ENCODE measurements around the gene FLVCR2. TPM values are rescaled to one million over a fixed set of nuclear protein-coding genes. Genes with fewer than 3 reads are reported as not detected.

The FLVCR2 gene
- total RNA-seq, 1 experiment from 2014 or later, result 7.0 TPM

DNA sequence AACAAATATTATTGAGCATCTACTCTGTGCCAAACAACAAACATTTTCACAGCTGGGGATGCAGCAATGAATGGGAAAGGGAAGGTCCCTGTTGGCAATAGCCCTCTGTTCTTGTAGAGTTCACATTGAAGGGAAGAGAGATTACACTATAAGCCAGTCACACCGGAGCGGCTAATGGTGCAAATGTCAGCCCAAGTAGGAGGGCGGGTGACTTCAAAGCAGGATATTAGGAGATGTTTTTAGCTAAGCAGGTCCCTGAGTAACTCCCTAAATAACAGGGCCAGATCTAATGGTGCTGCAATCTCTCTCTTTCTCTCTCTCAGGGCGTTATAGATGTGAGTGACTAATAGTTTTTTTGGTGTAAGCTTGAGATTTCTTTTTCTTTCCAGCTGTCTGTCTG is 30.7 kb downstream of the FLVCR2 start:
- DNase-seq (ENCODE audit: low read depth), result no peak
- in situ Hi-C loops (cut with HindIII; ENCODE audit: low pct_unique_long_range_greater_than_20kb, low sequenced_read_pairs), result no loop called here

- no peak for DNase-seq (ENCODE audit: low read depth)
- in situ Hi-C loops (cut with HindIII; ENCODE audit: low pct_unique_long_range_greater_than_20kb, low sequenced_read_pairs), result no loop called here
Measured at GRCh38 chr14:75609606-75610475, 31.4 kb downstream of the FLVCR2 start.

DNA sequence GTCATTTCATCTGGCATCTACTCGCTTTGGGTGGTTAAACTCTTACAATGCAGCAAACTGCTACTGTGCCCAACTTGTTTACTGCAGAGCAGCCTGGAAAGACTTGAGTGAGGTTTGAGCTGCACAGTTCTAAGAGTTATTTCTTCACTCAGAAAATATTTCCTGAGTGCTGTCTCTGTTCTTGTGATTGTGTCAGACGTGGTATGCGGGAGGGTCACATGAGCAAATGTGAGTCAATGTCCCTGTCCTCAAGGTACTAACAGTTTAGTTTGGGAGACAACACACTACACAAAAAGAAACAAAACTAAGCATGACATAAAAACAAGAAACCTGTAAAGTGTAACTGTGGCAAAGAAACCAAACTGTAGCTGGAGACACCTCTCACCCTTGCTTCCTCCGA is 32.4 kb downstream of the FLVCR2 start:
- in situ Hi-C loops (cut with HindIII; ENCODE audit: low pct_unique_long_range_greater_than_20kb, low sequenced_read_pairs), result no loop called here
- no peak for DNase-seq (ENCODE audit: low read depth)

DNA sequence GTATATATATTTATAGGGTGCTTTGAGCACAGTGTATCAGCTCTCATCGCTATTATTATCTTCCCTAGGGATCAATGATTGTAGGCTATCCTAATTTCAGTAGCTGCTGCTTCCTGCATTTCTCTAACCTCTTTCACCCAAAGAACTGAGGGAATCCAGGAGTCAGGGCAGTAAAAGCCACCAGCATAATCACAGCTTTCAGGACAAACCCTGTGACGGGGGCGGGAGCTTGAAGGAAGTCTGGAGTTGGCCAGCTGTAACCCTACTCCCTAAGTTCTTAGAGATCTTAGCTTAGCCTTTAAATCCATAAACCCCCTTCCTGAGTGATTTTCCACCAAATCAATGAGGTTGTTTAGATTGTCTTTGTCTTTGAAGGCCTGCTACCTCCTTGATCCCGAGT is 33.7 kb downstream of the FLVCR2 start:
- in situ Hi-C loops (cut with HindIII; ENCODE audit: low pct_unique_long_range_greater_than_20kb, low sequenced_read_pairs), result no loop called here
- no peak for DNase-seq (ENCODE audit: low read depth)

DNA sequence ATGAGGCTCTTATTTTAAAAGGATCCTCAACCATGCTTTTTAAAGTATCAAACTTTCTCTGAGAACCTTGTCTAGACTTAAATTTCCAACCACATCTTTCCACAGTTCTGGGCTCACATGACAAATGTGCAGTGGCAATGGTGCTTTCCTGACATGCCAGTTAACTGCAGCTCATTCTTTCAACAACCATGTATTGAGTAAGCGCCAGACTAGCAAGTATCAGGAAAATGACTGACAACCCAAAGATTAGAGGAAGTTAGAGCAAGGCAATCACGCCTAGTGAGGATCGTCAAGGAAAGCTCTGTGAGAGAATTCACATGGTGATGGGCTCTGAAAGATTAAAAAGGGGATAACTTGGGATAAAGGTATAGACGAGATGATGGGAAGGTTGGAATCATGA is 35.8 kb downstream of the FLVCR2 start:
- in situ Hi-C loops (cut with HindIII; ENCODE audit: low pct_unique_long_range_greater_than_20kb, low sequenced_read_pairs), result no loop called here
- no peak for DNase-seq (ENCODE audit: low read depth)

DNA sequence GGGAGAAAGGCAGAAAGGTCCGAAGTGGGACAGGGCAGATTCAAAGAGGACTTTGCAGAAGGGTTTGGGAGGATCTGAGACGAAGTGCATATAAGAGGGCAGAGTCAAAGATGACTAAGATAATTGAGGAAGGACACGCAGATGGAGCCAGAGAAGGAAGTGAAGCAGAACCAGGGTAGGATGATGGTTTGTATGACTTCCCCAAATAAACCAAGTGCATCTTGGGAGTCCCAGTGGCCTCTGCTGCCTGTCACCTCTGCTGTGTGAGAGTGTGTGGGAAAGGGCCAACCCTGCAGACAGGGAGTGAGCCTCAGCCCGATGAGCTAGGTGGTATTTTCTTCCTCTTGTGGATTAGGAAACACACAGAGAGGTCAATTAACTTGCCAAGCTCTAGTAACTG is 36.8 kb downstream of the FLVCR2 start:
- DNase-seq (ENCODE audit: low read depth), result no peak
- in situ Hi-C loops (cut with HindIII; ENCODE audit: low pct_unique_long_range_greater_than_20kb, low sequenced_read_pairs), result no loop called here

DNA sequence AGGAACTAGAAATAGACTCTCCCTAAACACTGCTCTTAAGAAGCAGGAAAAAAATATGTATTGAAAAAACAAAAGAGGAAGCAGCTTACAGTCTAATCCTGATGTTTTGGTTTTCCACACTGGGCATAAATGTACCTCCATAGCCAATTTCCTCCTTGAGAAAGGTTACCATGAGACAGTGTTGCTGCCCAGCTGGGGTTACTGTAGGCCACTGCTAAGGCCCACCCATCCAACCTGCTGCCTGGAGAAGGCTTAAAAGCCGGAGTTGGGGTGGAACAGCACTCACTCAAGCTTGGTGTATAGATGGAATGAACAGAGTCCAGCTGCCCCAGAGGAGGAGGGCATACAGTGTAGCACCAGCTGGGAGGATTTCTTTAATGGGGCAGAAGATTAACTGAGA is 41.1 kb downstream of the FLVCR2 start:
- in situ Hi-C loops (cut with HindIII; ENCODE audit: low pct_unique_long_range_greater_than_20kb, low sequenced_read_pairs), result no loop called here
- DNase-seq (ENCODE audit: low read depth), result no peak

DNA sequence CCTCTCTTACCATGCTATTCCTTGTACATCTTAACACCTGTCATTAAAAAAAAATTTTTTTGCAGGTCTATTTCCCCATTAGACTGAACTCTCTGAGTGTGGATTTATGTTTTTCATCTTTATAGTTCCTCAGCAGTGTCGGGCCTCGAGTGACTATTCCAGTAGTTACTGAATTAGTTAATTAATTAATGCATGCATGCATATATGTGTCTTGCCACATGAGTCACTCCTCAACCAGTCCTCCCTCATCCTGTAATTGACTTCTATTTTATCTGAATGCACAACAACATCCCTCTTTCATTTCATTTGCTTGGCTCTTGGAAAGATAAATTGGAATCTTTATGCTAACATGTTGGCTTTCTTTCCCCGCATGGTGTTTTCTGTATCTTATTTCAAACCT is 46.6 kb downstream of the FLVCR2 start:
- DNase-seq (ENCODE audit: low read depth), result no peak
- in situ Hi-C loops (cut with HindIII; ENCODE audit: low pct_unique_long_range_greater_than_20kb, low sequenced_read_pairs), result no loop called here

GRCh38 chr14:75626396-75626795 is 48.0 kb downstream of the FLVCR2 start:
- in situ Hi-C loops (cut with HindIII; ENCODE audit: low pct_unique_long_range_greater_than_20kb, low sequenced_read_pairs), result no loop called here
- DNase-seq (ENCODE audit: low read depth), result no peak

DNA sequence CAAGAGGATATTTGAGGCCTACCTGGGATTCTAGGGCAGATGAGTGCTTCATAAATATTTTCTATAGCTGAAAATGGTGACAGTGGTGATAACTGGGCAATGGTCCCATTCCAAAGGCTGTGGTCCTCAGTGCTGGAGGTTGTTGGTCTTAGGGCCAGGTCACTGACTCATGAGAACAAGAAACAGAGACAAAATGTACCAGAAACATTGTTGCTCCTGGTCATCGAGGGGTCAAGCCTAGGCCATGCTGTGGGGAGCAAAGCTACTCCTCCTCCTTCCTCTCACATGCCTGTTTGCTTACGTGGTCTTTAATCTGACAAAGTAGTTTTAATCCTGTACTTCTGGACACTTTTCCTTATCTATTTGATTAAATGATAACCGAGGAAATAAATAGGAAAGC is 48.4 kb downstream of the FLVCR2 start:
- no peak for DNase-seq (ENCODE audit: low read depth)
- in situ Hi-C loops (cut with HindIII; ENCODE audit: low pct_unique_long_range_greater_than_20kb, low sequenced_read_pairs), result no loop called here

DNA sequence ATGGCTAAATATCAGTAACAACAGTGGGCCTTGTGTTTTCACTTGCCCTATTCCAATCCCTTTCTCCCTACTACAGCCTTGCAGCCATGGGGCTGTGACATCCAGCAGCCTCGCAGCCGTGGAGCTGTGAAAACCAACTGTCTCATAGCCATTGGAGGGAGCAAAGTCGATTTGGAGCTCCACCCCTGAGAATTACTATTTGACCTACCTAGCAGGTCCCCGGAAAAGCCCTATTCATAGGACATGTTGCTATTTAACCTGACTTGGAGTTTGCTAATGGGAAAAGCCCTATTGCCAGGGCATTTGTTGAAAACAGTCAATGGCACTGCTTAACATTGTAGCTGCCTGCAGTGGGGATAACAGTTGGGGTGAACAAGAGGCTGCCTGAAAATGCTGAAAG is 49.0 kb downstream of the FLVCR2 start:
- in situ Hi-C loops (cut with HindIII; ENCODE audit: low pct_unique_long_range_greater_than_20kb, low sequenced_read_pairs), result no loop called here

GRCh38 chr14:75628816-75629215 is 50.4 kb downstream of the FLVCR2 start:
- no peak for DNase-seq (ENCODE audit: low read depth)
- in situ Hi-C loops (cut with HindIII; ENCODE audit: low pct_unique_long_range_greater_than_20kb, low sequenced_read_pairs), result no loop called here

More for the DNA sequence above, 49.0 kb downstream of the FLVCR2 start:
- no peak for DNase-seq (ENCODE audit: low read depth)

- in situ Hi-C loops (cut with HindIII; ENCODE audit: low pct_unique_long_range_greater_than_20kb, low sequenced_read_pairs), result no loop called here
- DNase-seq (ENCODE audit: low read depth), result no peak
Measured at GRCh38 chr14:75630695-75631452, 52.5 kb downstream of the FLVCR2 start.

- DNase-seq (ENCODE audit: low read depth), result no peak
Measured at GRCh38 chr14:75631453-75631831, 53.0 kb downstream of the FLVCR2 start.

GRCh38 chr14:75634848-75635247 is 56.4 kb downstream of the FLVCR2 start:
- in situ Hi-C loops (cut with HindIII; ENCODE audit: low pct_unique_long_range_greater_than_20kb, low sequenced_read_pairs), result no loop called here
- no peak for DNase-seq (ENCODE audit: low read depth)

More at GRCh38 chr14:75631453-75631831, 53.0 kb downstream of the FLVCR2 start:
- in situ Hi-C loops (cut with HindIII; ENCODE audit: low pct_unique_long_range_greater_than_20kb, low sequenced_read_pairs), result no loop called here

DNA sequence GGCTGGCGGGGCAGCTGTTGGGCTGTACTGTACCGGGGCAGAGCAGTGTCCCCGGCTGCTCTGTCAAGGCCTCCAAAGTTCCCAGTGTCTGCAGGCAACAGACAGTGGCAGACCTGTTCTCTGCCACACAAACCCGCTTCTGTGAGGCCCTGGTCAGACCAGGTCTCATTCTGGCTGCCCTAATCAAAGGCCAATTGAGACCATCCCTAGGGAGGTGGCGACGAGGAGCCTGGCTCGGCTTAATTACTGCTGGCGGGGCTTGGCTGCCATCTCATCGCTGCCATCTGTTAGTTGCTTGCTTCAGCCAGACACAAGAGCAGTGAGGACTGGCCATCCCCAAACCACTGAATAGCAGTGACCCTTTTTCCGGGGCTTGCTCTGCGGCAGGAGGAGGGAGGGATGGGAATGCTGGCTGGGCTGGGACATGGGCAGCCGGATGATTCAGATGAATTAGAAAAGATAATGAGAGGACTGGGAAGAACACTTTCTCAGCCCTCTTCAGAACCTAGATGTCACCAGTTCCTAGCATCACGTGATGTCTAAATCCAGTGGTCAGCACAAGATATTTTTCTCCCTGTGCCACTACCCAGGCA is 57.8 kb downstream of the FLVCR2 start:
- no peak for DNase-seq (ENCODE audit: low read depth)
- in situ Hi-C loops (cut with HindIII; ENCODE audit: low pct_unique_long_range_greater_than_20kb, low sequenced_read_pairs), result no loop called here

GRCh38 chr14:75640876-75641275 is 62.5 kb downstream of the FLVCR2 start:
- in situ Hi-C loops (cut with HindIII; ENCODE audit: low pct_unique_long_range_greater_than_20kb, low sequenced_read_pairs), result no loop called here
- no peak for DNase-seq (ENCODE audit: low read depth)

GRCh38 chr14:75643985-75644384 is 65.6 kb downstream of the FLVCR2 start:
- DNase-seq (ENCODE audit: low read depth), result no peak
- in situ Hi-C loops (cut with HindIII; ENCODE audit: low pct_unique_long_range_greater_than_20kb, low sequenced_read_pairs), result no loop called here

- in situ Hi-C loops (cut with HindIII; ENCODE audit: low pct_unique_long_range_greater_than_20kb, low sequenced_read_pairs), result no loop called here
- no peak for DNase-seq (ENCODE audit: low read depth)
Measured at GRCh38 chr14:75645056-75645455, 66.6 kb downstream of the FLVCR2 start.

All from Caki2 (cell line).